Measurements from ENCODE around the gene TTC16.
A peak's percentile ranks its signal among the peaks of the same experiment; 100 is the strongest.

TTC16 gene

DNA sequence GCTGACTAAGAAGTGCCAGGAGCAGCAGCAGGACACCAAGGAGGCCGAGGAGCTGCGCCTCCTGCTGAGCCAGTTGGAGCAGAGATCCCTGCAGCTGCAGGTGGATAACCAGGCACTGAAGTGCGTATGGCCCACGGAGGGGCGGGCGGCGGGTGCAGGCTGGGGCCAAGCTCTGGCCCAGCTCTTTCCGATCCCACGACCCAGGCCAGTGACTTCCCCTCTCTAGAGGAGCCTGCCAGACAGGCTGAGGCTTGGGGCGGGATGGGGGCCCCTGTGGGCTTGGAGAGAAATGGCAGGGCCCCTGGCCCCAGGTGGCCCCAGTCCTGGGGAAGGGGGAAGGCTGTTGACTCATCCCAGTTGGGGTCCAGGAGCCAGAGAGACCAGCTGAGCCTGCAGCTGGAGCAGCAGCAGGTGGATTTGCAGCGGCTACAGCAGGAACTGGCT, 4.0 kb upstream of the TTC16 start:
- H3K27ac ChIP-seq, result peak overlapping the region; percentile 95
- DNase-seq (ENCODE audit: low spot score), result no peak
- CTCF ChIA-PET, result interaction anchor here (0.6 to 3.4 kb wide), 4 partner anchors 23 to 1085 kb away, joined by 4 to 12 read pairs (median 6); partner anchors contain the start of gene TOR2A
- POLR2A ChIA-PET (ENCODE audit: low non-redundant PET), result interaction anchor here (1.0 kb wide), 1 partner anchor 23 kb away, joined by 3 read pairs; no protein-coding TSS in a partner anchor
- TF ChIP-seq CTCF (conservative IDR thresholded peaks at IDR 0.05; ENCODE audit: low read depth), result no peak

- ChIA-PET CTCF (interaction anchor here (3.4 kb wide), 1 partner anchor 22 kb away, joined by 12 read pairs; the partner anchor contains the start of gene TOR2A), POLR2A (ENCODE audit: low non-redundant PET) (no interaction called here)
Measured at GRCh38 chr9:127712371-127712770, 3.5 kb upstream of the TTC16 start.

DNA sequence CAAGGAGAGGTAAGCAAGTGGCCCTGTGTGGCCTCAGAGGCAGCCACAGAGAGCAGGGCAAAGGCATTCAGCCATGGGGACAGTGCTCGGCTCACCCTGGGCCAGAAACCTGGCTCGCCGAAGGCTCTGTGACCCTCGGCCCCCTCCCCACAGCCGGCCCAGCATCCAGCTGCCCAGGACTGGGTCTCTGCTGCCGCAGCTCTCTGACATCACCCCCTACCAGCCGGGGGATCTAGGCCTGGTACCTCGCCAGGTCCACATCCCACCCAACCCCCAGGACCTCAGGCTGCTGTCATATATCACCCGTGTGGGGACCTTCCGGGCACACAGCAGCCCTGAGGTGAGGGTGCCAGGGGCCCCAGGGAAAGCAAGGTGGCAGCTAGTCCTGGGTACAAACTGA, 3.0 kb upstream of the TTC16 start:
- peak overlapping the region; percentile 95 for H3K27ac ChIP-seq
- POLR2A ChIA-PET (ENCODE audit: low non-redundant PET), result no interaction called here
- no peak for TF ChIP-seq CTCF (conservative IDR thresholded peaks at IDR 0.05; ENCODE audit: low read depth)
- CTCF ChIA-PET, result interaction anchor here (1.3 to 3.4 kb wide), 2 partner anchors 9 to 22 kb away, joined by 3 to 12 read pairs; partner anchors contain the start of gene TOR2A
- DNase-seq (ENCODE audit: low spot score), result no peak

More at GRCh38 chr9:127712371-127712770, 3.5 kb upstream of the TTC16 start:
- peak overlapping the region; percentile 95; the same call in 1 of the 2 replicates for H3K27ac ChIP-seq
- DNase-seq (ENCODE audit: low spot score), result no peak
- no peak for TF ChIP-seq CTCF (conservative IDR thresholded peaks at IDR 0.05; ENCODE audit: low read depth)

DNA sequence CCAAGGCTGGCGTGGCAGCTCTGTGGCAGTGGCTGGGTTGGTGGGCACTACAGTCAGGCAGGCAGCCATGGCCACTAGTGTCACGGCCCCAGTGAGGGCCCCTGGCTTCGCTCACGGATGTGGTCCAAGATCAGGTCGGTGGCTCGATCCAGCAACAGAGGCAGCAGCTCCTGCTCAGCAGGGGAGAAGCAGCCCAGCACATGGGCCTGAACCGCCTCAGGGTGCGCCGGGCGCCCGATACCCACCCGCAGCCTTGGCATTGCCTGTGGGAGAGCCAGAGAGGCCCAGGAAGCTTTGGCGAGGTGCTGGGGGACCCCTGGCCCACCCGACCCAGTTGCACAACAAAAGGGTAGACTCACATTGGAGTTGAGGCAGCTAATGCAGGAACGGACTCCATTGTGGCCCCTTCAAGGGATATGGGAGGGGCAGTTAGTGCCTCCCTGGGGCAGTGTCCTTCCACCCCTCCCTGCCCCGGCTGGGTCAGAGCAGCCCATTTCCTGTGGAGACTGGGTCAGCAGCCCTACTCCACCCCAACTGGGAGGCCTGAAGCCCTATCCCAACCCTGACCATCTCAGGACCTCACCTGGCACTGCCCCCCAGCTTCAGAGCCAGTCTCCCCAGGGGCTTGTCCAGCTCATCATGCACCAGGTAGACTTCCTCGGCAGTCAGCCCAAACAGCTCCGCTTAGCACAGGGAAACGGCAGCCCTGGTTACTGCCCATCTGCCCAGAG, 1.7 kb upstream of the TTC16 start:
- CTCF ChIA-PET, result interaction anchor here (0.6 to 3.1 kb wide), 7 partner anchors 9 to 156 kb away, joined by 3 to 26 read pairs (median 3); partner anchors contain the start of gene TOR2A
- POLR2A ChIA-PET (ENCODE audit: low non-redundant PET), result interaction anchor here (0.9 kb wide), 1 partner anchor 17 kb away, joined by 4 read pairs; no protein-coding TSS in a partner anchor
- DNase-seq (ENCODE audit: low spot score), result no peak
- peak overlapping the region; percentile 95 for H3K27ac ChIP-seq
- no peak for TF ChIP-seq CTCF (conservative IDR thresholded peaks at IDR 0.05; ENCODE audit: low read depth)

DNA sequence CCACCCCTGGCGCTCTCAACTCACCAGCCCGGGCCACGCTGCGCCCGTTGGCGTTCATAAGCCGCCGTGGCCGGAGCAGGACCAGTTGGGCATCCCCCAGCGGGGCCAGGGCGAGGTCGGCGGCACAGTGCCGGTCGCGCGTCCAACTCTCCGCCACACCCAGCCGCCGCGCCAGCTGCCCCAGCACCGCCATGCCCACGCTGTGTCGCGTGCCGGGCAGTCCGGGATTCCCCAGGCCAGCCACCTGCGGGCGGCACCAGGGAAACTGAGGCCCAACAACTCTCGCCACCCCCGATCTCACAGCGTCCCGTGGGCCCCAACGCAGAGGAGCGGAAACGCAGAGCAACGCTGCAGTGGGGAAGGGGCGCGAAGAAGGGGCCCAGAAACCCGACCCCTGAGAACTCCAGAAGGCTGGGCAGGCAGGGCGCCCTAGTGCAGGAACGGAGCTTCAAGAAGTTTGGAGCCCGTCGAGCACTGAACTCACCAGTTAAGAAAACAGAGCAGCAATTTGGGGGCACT, 869 bp upstream of the TTC16 start:
- ChIA-PET POLR2A (ENCODE audit: low non-redundant PET) (interaction anchor here (0.5 to 0.9 kb wide), 3 partner anchors 16 to 450 kb away, joined by 3 to 4 read pairs (median 3); no protein-coding TSS in a partner anchor), CTCF (interaction anchor here (0.6 to 3.1 kb wide), 5 partner anchors 10 to 63 kb away, joined by 3 to 26 read pairs (median 4); partner anchors contain the start of gene TOR2A)
- peak overlapping the region; percentile 95 for H3K27ac ChIP-seq
- peak; percentile 47 for DNase-seq (ENCODE audit: low spot score)
- no peak for TF ChIP-seq CTCF (conservative IDR thresholded peaks at IDR 0.05; ENCODE audit: low read depth)

DNA sequence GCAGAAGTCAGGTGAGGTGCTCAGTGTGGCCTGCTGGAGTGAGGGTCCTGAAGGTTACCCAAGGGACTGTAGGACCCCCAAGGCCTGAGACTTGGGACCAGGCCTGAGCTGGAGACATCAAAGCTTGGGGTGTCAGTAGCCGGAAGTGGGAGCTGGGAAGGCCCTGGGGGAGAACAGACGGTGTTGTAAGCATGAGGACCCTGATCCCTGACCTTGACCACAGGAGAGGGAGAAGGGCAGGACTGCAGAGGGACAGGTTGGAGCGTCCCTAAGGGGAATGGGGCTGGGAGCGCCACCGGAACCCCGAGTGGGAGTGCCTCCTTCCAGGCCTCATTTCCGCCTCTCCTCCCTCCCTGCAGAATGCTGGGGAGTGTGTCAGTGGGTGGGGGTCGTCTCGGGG, 533 bp downstream of the TTC16 start:
- H3K27ac ChIP-seq, result peak overlapping the region; percentile 95
- no peak for DNase-seq (ENCODE audit: low spot score)
- ChIA-PET CTCF (interaction anchor here (1.0 to 3.1 kb wide), 3 partner anchors 10 to 64 kb away, joined by 3 to 26 read pairs (median 3); partner anchors contain the start of genes CFAP157 and TOR2A), POLR2A (ENCODE audit: low non-redundant PET) (interaction anchor here (0.5 kb wide), 2 partner anchors 11 to 814 kb away, joined by 3 read pairs; no protein-coding TSS in a partner anchor)
- no peak for TF ChIP-seq CTCF (conservative IDR thresholded peaks at IDR 0.05; ENCODE audit: low read depth)
